IMR-90 (cell line): Measurements from ENCODE around the gene NUDT1.

Source experiments
- CTCF ChIP-seq: conservative IDR thresholded peaks from 2 replicates; pipeline ENCODE4 v1.5.1; 2012; ENCODE audit warnings: mild to moderate bottlenecking, low read depth, low read length, improper control_type of control experiment
- MAFK ChIP-seq: IDR thresholded peaks from 2 replicates; pipeline ENCODE4 v1.6.1; 2012; ENCODE audit warnings: low read depth, low read length, improper control_type of control experiment
- MAZ ChIP-seq: IDR thresholded peaks from 2 replicates; pipeline ENCODE4 v1.6.1; 2012; ENCODE audit warnings: low read depth, mild to moderate bottlenecking, low read length, improper control_type of control experiment, moderate library complexity, borderline replicate concordance
- MXI1 ChIP-seq: IDR thresholded peaks from 2 replicates; pipeline ENCODE4 v1.6.1; 2012; ENCODE audit warnings: low read depth, mild to moderate bottlenecking, low read length, moderate library complexity, borderline replicate concordance
- POLR2A ChIP-seq: IDR thresholded peaks from 2 replicates; pipeline ENCODE4 v1.6.1; 2012; ENCODE audit warnings: mild to moderate bottlenecking, low read depth, low read length
- RAD21 ChIP-seq: IDR thresholded peaks from 2 replicates; pipeline ENCODE4 v1.6.1; 2012; ENCODE audit warnings: low read length, improper control_type of control experiment
- SMC3 ChIP-seq: fragments of 150-350 bp; IDR thresholded peaks from 2 replicates; pipeline ENCODE4 v1.6.1; 2016; ENCODE audit warnings: low read depth, mild to moderate bottlenecking, antibody characterized with exemption, low read length, moderate library complexity
- USF2 ChIP-seq: fragments of 150-350 bp; IDR thresholded peaks from 2 replicates; pipeline ENCODE4 v1.6.1; 2017; ENCODE audit warnings: mild to moderate bottlenecking, antibody characterized with exemption, low read length, low read depth

GRCh38 chr7:2209146-2209960 is 32.7 kb upstream of the NUDT1 start:
- no peak for TF ChIP-seq POLR2A
- peak; percentile 87 for TF ChIP-seq CTCF
- peak; percentile 96 for TF ChIP-seq RAD21
- no peak for TF ChIP-seq USF2
- TF ChIP-seq MAZ: no peak
- no peak for TF ChIP-seq MAFK
- no peak for TF ChIP-seq MXI1
- peak; percentile 93 for TF ChIP-seq SMC3
